Endothelial cell of umbilical vein (primary cell): ENCODE results near the gene ZGLP1. TPM values are rescaled to one million over a fixed set of nuclear protein-coding genes. Genes with fewer than 3 reads are reported as not detected.

ENCODE experiments used
- BruUV-seq: library from RNA; stranded (reverse); fragments of 400-500 nt; replicated peaks from 2 replicates; lab custom pipeline; 2021; lab: Mats Ljungman, UMichigan
- CTCF ChIA-PET: fragments of 300-600, 350-600 bp; sonication (Branson Sonifier 250); formaldehyde crosslinking; loops from one replicate; lab custom pipeline; 2021; ENCODE audit warnings: antibody characterized with exemption, inconsistent platforms; lab: Charles Lee
- POLR2A ChIA-PET: fragments of 300-600, 350-600 bp; sonication (Branson Sonifier 250); formaldehyde crosslinking; loops from one replicate; lab custom pipeline; 2021; ENCODE audit warnings: antibody characterized with exemption, inconsistent platforms; lab: Charles Lee
- DNase-seq: peaks from one replicate; pipeline ENCODE4 v3.0.0-alpha.2; 2011; ENCODE audit warnings: low read depth, low spot score
- FAIRE-seq: peaks from 2 replicates; lab custom pipeline; 2011; peaks lifted over from hg19 to GRCh38; lab: Jason Lieb, UNC
- H2AFZ ChIP-seq: 2 replicates; pipeline ENCODE4 v1.6.0; 2012; ENCODE audit warnings: low read depth, low read length, control low read depth, inconsistent platforms
- H3K27ac ChIP-seq: 2 replicates; pipeline ENCODE4 v1.5.1; 2011; ENCODE audit warnings: low read depth, mild to moderate bottlenecking, control low read depth, low read length, moderate library complexity; ENCODE audit not compliant: insufficient read depth
- H3K27me3 ChIP-seq, 2 experiments: 2 replicates each; pipeline versions ENCODE4 v1.6.0 to v1.6.1; 2011; ENCODE audit warnings: low read length in 2 of 2, mixed read lengths in 1 of 2; ENCODE audit not compliant: control insufficient read depth in 2 of 2, insufficient read depth in 2 of 2
- H3K36me3 ChIP-seq, 2 experiments: 2 replicates in 1 of 2; 3 replicates in 1 of 2; pipeline ENCODE4 v1.5.1; 2011; ENCODE audit warnings: low read length in 2 of 2, mild to moderate bottlenecking in 1 of 2, moderate library complexity in 1 of 2; ENCODE audit not compliant: control insufficient read depth in 2 of 2, insufficient read depth in 2 of 2; ENCODE audit errors: extremely low read depth in 1 of 2
- H3K4me1 ChIP-seq: 3 replicates; pipeline ENCODE4 v1.5.1; 2011; ENCODE audit warnings: mild to moderate bottlenecking, low read length; ENCODE audit not compliant: control insufficient read depth, insufficient read depth; ENCODE audit errors: extremely low read depth
- H3K4me2 ChIP-seq: 2 replicates; pipeline ENCODE4 v1.6.1; 2011; ENCODE audit warnings: low read length, control low read depth, mixed read lengths; ENCODE audit not compliant: insufficient read depth
- H3K4me3 ChIP-seq, 3 experiments: fragments of 200-600 bp in 1 of 3; sonication (generic), shearing (Covaris generic) in 1 of 3; replicated peaks in 1 of 3; 2 replicates each; pipeline ENCODE4 v1.5.1; 2011 to 2016; ENCODE audit warnings: control low read depth in 3 of 3, low read length in 3 of 3, mild to moderate bottlenecking in 2 of 3, inconsistent platforms in 1 of 3, low read depth in 1 of 3, moderate library complexity in 1 of 3; ENCODE audit not compliant: insufficient read depth in 1 of 3
- H3K79me2 ChIP-seq: 2 replicates; pipeline ENCODE4 v1.6.0; 2012; ENCODE audit warnings: low read length, inconsistent platforms; ENCODE audit not compliant: control insufficient read depth, insufficient read depth
- H3K9ac ChIP-seq: replicated peaks from 2 replicates; pipeline ENCODE3; 2011; ENCODE audit warnings: low read length, control low read depth; ENCODE audit not compliant: insufficient read depth; ENCODE audit errors: extremely low read depth
- H3K9me1 ChIP-seq: replicated peaks from 3 replicates; pipeline ENCODE4 v1.6.0; 2011; ENCODE audit warnings: mild to moderate bottlenecking, low read length; ENCODE audit not compliant: control insufficient read depth, insufficient read depth; ENCODE audit errors: extremely low read depth
- H3K9me3 ChIP-seq: replicated peaks from 2 replicates; pipeline ENCODE4 v1.5.1; 2012; ENCODE audit warnings: low read length, inconsistent platforms; ENCODE audit not compliant: control insufficient read depth, insufficient read depth
- H4K20me1 ChIP-seq: replicated peaks from 2 replicates; pipeline ENCODE3; 2011; ENCODE audit warnings: mild to moderate bottlenecking, low read length; ENCODE audit not compliant: control insufficient read depth, insufficient read depth; ENCODE audit errors: extremely low read depth
- EZH2 ChIP-seq: IDR thresholded peaks from 2 replicates; pipeline ENCODE4 v1.6.1; 2012; ENCODE audit warnings: borderline replicate concordance, low read depth, mild to moderate bottlenecking, moderate library complexity, low read length, inconsistent platforms; ENCODE audit not compliant: severe bottlenecking
- FOS ChIP-seq: IDR thresholded peaks from 2 replicates; pipeline ENCODE4 v1.6.1; 2011; ENCODE audit warnings: mild to moderate bottlenecking, low read length, moderate library complexity, borderline replicate concordance; ENCODE audit not compliant: insufficient read depth
- JUN ChIP-seq: IDR thresholded peaks from 2 replicates; pipeline ENCODE4 v1.6.1; 2011; ENCODE audit warnings: borderline replicate concordance, low read depth; ENCODE audit not compliant: insufficient read length, insufficient read depth
- MYC ChIP-seq: IDR thresholded peaks from one replicate; pipeline ENCODE4 v1.6.1; 2011; ENCODE audit warnings: mild to moderate bottlenecking, low read depth, low read length
- dilution Hi-C: fragments of 300-500 bp; cut with MboI; formaldehyde crosslinking; loops from one replicate; pipeline ENCODE4 v1.15.0; 2019; ENCODE audit warnings: low sequenced_read_pairs; ENCODE audit not compliant: extremely low pct_ligation_motif_present
- intact Hi-C: fragments of 100-400 bp; cut with micrococcal nuclease; formaldehyde crosslinking; loops from one replicate; pipeline ENCODE4 v1.10.0; 2022
- polyA plus RNA-seq, 4 experiments: library from polyadenylated mRNA; depleted of rRNA in 3 of 4; stranded (reverse) in 3 of 4; unstranded in 1 of 4; fragments of >200 nt; gene quantifications; 2 replicates each; pipeline versions ENCODE4 v1.2.1 to v1.2.3, GENCODE V29; 2011 to 2012; ENCODE audit warnings: missing spikeins in 1 of 4
- total RNA-seq: library from RNA; stranded (reverse); gene quantifications from 2 replicates; pipeline ENCODE4 v1.2.3, GENCODE V29; 2021
- TF ChIP-seq, protein P1 (sequence below), 2 donors: IDR thresholded peaks; 1 replicate in 1 of 2; 2 replicates in 1 of 2; pipeline ENCODE4 v1.5.1; 2011; ENCODE audit warnings: low read length in 2 of 2, mild to moderate bottlenecking in 2 of 2, moderate library complexity in 2 of 2, control low read depth in 1 of 2, inconsistent platforms in 1 of 2, low read depth in 1 of 2; ENCODE audit not compliant: insufficient read depth in 1 of 2; ENCODE audit errors: extremely low read depth in 1 of 2
- TF ChIP-seq, protein P2 (sequence below): IDR thresholded peaks from 2 replicates; pipeline ENCODE4 v1.6.1; 2011; ENCODE audit not compliant: insufficient read depth, insufficient read length

The ZGLP1 gene
- total and polyA plus RNA-seq, 2 donors (not counting 3 experiments of a cell fraction or from before 2014, with no cell fraction given): 1.6 to 2.9 TPM

DNA sequence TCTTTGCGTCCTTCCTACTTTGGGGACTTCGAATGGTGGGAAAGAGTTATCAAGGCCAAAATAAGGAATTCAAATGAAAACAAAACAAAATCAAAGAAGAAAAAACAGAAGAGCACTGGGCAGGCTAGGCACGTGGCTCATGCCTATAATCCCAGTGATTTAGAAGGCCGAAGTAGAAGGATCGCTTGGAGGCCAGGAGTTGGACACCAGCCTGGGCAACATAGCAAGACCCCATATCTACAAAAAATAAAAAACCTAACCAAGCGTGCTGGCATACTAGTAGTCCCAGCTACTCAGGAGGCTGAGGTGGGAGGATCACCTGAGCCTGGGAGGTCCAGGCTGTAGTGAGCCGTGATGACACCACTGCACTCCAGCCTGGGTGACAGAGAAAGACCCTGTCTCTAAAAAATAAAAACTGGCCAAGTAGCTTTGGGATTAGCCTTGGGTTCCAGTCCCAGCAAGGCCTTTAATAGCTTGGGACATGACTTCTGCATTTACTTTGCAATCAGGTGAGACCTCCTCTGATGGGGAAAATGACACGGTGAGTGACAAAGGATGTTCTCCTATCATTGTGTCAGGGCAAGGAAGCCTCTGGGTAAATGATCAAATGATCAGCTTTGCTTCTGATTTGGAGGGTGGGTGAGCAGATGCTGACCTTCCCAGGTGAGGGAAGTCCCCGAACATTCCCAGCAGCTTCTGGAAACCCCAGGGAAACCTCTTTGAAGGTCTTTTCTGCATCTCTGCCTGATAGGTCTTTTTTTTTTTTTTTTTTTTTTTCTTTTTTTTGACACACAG lies 31.6 kb downstream of the ZGLP1 start:
- Histone ChIP-seq H3K9me3 (no peaks in the 10 kb centered on the region), H3K4me2 (no peak overlapping the region)
- dilution Hi-C loops: no loop called here

More for the DNA sequence above, 31.6 kb downstream of the ZGLP1 start:
- no peak overlapping the region for H2AFZ ChIP-seq
- no peaks in the 10 kb centered on the region for H3K79me2 ChIP-seq
- H3K4me3 ChIP-seq: no peak overlapping the region
- CTCF ChIA-PET: interaction anchor here (0.7 to 3.7 kb wide), 3 partner anchors 9 to 97 kb away, joined by 3 to 14 read pairs (median 12); no protein-coding TSS in a partner anchor
- FAIRE-seq (no peak), DNase-seq (no peak)
- POLR2A ChIA-PET: interaction anchor here (1.1 kb wide), 1 partner anchor 9 kb away, joined by 13 read pairs; no protein-coding TSS in a partner anchor
- H3K9me1 ChIP-seq: no peaks in the 10 kb centered on the region
- H3K4me1 ChIP-seq: no peaks in the 10 kb centered on the region
- no peak overlapping the region for H3K9ac ChIP-seq
- H3K36me3 ChIP-seq: no peaks in the 10 kb centered on the region
- TF ChIP-seq EZH2 (no peak), FOS (no peak), JUN (no peak), MYC (no peak)
- TF ChIP-seq, protein P1, sequence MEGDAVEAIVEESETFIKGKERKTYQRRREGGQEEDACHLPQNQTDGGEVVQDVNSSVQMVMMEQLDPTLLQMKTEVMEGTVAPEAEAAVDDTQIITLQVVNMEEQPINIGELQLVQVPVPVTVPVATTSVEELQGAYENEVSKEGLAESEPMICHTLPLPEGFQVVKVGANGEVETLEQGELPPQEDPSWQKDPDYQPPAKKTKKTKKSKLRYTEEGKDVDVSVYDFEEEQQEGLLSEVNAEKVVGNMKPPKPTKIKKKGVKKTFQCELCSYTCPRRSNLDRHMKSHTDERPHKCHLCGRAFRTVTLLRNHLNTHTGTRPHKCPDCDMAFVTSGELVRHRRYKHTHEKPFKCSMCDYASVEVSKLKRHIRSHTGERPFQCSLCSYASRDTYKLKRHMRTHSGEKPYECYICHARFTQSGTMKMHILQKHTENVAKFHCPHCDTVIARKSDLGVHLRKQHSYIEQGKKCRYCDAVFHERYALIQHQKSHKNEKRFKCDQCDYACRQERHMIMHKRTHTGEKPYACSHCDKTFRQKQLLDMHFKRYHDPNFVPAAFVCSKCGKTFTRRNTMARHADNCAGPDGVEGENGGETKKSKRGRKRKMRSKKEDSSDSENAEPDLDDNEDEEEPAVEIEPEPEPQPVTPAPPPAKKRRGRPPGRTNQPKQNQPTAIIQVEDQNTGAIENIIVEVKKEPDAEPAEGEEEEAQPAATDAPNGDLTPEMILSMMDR (IDR thresholded peaks at IDR 0.05; ENCODE audit: extremely low read depth in 1 of 2, insufficient read depth in 1 of 2, low read depth in 1 of 2, low read length in 2 of 2): no peak
- TF ChIP-seq, protein P2, sequence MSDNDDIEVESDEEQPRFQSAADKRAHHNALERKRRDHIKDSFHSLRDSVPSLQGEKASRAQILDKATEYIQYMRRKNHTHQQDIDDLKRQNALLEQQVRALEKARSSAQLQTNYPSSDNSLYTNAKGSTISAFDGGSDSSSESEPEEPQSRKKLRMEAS: no peak
- no peaks in the 10 kb centered on the region for H4K20me1 ChIP-seq
- BruUV-seq: no TSS peak
- H3K27ac ChIP-seq: no peak overlapping the region
- H3K27me3 ChIP-seq: no peaks in the 10 kb centered on the region
- intact Hi-C loops: no loop called here
